Endothelial cell (in vitro differentiated cells): ENCODE results near the gene CLMP. TPM values are rescaled to one million over a fixed set of nuclear protein-coding genes. Genes with fewer than 3 reads are reported as not detected.

Source experiments
- DNase-seq: peaks from one replicate; pipeline ENCODE4 v3.0.0; 2021; ENCODE audit warnings: low spot score
- H3K27ac Mint-ChIP-seq: one replicate; pipeline ENCODE4 v1.8.0; 2021; ENCODE audit warnings: mixed read lengths, inconsistent platforms; ENCODE audit not compliant: unreplicated experiment
- H3K27me3 Mint-ChIP-seq: one replicate; pipeline ENCODE4 v1.8.0; 2021; ENCODE audit warnings: mild to moderate bottlenecking, moderate library complexity, mixed read lengths, inconsistent platforms; ENCODE audit not compliant: unreplicated experiment
- H3K36me3 Mint-ChIP-seq: one replicate; pipeline ENCODE4 v1.8.0; 2021; ENCODE audit warnings: mild to moderate bottlenecking, low read depth, mixed read lengths, inconsistent platforms; ENCODE audit not compliant: unreplicated experiment
- H3K4me1 Mint-ChIP-seq: one replicate; pipeline ENCODE4 v1.8.0; 2021; ENCODE audit warnings: mild to moderate bottlenecking, mixed read lengths, inconsistent platforms; ENCODE audit not compliant: unreplicated experiment
- H3K4me3 Mint-ChIP-seq: one replicate; pipeline ENCODE4 v1.8.0; 2021; ENCODE audit warnings: mild to moderate bottlenecking, mixed read lengths, inconsistent platforms; ENCODE audit not compliant: unreplicated experiment
- H3K9me3 Mint-ChIP-seq: one replicate; pipeline ENCODE4 v1.8.0; 2021; ENCODE audit warnings: mixed read lengths, inconsistent platforms; ENCODE audit not compliant: unreplicated experiment
- CTCF ChIP-seq: fragments of 200-600 bp; sonication (generic); IDR thresholded peaks from one replicate; pipeline ENCODE4 v1.5.0; 2021; ENCODE audit warnings: antibody characterized with exemption; ENCODE audit not compliant: unreplicated experiment
- total RNA-seq: library from RNA; stranded (reverse); fragmentation: NEBNext Ultra II Directional; extraction: Animal tissue kit (Norgen Biotek cat#: 25700); gene quantifications from one replicate; pipeline ENCODE4 v1.2.1, GENCODE V29; 2021; ENCODE audit not compliant: unreplicated experiment

The CLMP gene
- total RNA-seq, 1 donor from 2014 or later = 5.5 TPM

- H3K36me3 Mint-ChIP-seq = no peaks in the 10 kb centered on the region
- no peak overlapping the region for H3K4me3 Mint-ChIP-seq
- H3K27ac Mint-ChIP-seq = no peak overlapping the region
- H3K9me3 Mint-ChIP-seq = no peaks in the 10 kb centered on the region
- no peaks in the 10 kb centered on the region for H3K27me3 Mint-ChIP-seq
- no peaks in the 10 kb centered on the region for H3K4me1 Mint-ChIP-seq
- no peak for DNase-seq
- no peak for TF ChIP-seq CTCF
Measured at GRCh38 chr11:123233280-123233974, 38.4 kb upstream of the CLMP start.

GRCh38 chr11:123231777-123232176, 36.7 kb upstream of the CLMP start:
- no peak for DNase-seq
- Mint-ChIP-seq H3K27me3 (no peaks in the 10 kb centered on the region), H3K27ac (no peak overlapping the region), H3K36me3 (no peaks in the 10 kb centered on the region), H3K9me3 (no peaks in the 10 kb centered on the region), H3K4me3 (no peak overlapping the region), H3K4me1 (peaks cover 3% of the 10 kb centered on the region)
- TF ChIP-seq CTCF = no peak

GRCh38 chr11:123231256-123231655, 36.2 kb upstream of the CLMP start:
- Mint-ChIP-seq H3K27ac (no peak overlapping the region), H3K27me3 (no peaks in the 10 kb centered on the region)

GRCh38 chr11:123230346-123230745, 35.3 kb upstream of the CLMP start:
- H3K4me1 Mint-ChIP-seq = peaks cover 3% of the 10 kb centered on the region
- DNase-seq = no peak
- TF ChIP-seq CTCF = no peak
- H3K27me3 Mint-ChIP-seq = no peaks in the 10 kb centered on the region
- H3K36me3 Mint-ChIP-seq = no peaks in the 10 kb centered on the region
- H3K9me3 Mint-ChIP-seq = no peaks in the 10 kb centered on the region
- no peak overlapping the region for H3K4me3 Mint-ChIP-seq
- no peak overlapping the region for H3K27ac Mint-ChIP-seq

More at GRCh38 chr11:123231256-123231655, 36.2 kb upstream of the CLMP start:
- Mint-ChIP-seq H3K4me3 (no peak overlapping the region), H3K4me1 (peaks cover 3% of the 10 kb centered on the region), H3K36me3 (no peaks in the 10 kb centered on the region), H3K9me3 (no peaks in the 10 kb centered on the region)
- no peak for TF ChIP-seq CTCF
- no peak for DNase-seq

GRCh38 chr11:123228496-123229163, 33.6 kb upstream of the CLMP start:
- no peak overlapping the region for H3K4me3 Mint-ChIP-seq
- no peaks in the 10 kb centered on the region for H3K9me3 Mint-ChIP-seq
- no peak for DNase-seq
- no peaks in the 10 kb centered on the region for H3K27me3 Mint-ChIP-seq
- peaks cover 3% of the 10 kb centered on the region for H3K4me1 Mint-ChIP-seq
- no peaks in the 10 kb centered on the region for H3K36me3 Mint-ChIP-seq
- TF ChIP-seq CTCF = no peak
- no peak overlapping the region for H3K27ac Mint-ChIP-seq
